ENCODE results near the gene KLF5.

The KLF5 gene

DNA sequence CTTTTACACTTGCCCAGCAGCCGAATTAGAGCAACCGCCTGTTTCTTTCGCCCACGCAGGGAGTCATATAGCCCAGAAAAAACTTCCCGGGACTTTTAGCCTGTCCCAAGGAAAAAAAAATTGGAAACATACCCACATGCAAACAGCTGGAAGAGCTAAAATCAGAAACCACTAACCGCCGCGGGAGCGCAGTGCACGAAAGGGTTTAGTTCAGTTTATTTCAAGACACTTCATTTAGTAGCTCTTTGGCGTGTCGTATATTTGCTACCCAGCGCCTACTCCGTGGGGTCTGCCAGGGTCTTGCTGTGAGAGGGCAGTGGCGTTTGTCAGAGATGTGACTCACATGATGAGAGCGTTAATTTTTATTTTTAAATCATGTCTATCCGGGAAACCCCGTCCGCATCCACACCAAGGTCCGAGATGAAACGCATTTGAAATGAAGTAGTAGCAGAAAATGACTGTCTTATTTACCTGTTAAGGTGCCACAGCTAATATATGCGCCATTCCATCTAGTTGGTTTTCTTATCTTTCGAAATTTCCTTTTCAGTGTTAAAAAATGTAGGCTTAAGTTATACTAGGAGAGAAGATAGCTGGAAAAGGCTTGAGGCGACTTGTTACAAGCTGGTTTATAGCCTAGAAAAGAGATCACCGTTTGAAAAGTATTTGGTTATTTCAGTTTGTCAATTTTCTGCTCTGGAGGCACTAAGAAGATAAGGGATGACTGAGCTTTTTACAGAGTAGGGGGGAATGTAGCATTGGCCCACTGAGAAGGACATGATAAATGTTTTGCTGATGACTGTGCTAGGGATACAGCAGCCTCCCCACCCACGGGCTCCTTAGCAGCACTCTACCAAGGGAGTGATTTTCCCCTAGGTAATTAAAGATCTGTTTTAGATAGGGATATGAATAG, 1.7 kb downstream of the KLF5 start:
- peak; percentile 71 for DNase-seq

DNA sequence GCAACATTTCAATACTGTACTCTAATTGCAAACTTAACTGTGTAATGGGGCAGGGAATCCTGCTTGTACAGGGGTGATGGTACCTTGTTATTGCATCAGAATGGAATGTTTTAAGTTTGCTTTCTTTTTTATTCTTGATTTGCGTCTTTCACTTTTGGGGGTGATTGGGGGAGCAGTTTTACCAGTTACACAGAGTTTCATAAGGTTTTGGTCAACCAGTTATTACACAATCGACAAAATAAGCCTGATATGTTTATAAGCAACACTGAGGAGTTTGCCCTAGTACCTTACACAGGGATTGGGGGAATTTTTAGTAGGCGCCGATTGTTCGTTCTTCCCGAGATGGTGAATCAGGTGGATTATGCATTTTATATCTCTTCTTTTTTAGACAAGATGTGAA, 2.7 kb downstream of the KLF5 start:
- no peak for DNase-seq

DNA sequence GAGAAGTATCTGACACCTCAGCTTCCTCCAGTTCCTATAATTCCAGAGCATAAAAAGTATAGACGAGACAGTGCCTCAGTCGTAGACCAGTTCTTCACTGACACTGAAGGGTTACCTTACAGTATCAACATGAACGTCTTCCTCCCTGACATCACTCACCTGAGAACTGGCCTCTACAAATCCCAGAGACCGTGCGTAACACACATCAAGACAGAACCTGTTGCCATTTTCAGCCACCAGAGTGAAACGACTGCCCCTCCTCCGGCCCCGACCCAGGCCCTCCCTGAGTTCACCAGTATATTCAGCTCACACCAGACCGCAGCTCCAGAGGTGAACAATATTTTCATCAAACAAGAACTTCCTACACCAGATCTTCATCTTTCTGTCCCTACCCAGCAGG, 3.1 kb downstream of the KLF5 start:
- DNase-seq, result no peak

GRCh38 chr13:73062468-73062867, 3.7 kb downstream of the KLF5 start:
- DNase-seq, result no peak

DNA sequence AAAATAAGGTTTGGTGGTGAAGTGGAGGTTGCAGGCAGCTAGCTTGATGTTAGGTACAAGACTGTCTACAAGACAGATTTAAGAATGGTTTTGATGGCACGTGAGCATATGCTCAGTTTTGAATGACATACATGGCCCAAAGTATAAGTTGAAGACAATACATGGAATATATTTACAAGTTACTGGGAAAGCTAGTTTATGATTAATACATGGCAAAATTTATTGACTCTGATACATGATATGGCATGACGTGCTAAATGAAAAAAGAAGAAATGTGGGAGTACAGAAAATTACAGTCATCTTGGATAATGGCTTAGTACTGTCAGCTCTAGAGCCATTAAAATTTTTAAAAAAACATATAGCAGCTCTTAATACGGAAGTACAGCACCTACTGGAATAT, 4.4 kb downstream of the KLF5 start:
- no peak for DNase-seq

- no peak for DNase-seq
These were observed 6.2 kb downstream of the KLF5 start for GRCh38 chr13:73065036-73065435.

GRCh38 chr13:73065665-73066340, 7.0 kb downstream of the KLF5 start:
- DNase-seq, result no peak

DNA sequence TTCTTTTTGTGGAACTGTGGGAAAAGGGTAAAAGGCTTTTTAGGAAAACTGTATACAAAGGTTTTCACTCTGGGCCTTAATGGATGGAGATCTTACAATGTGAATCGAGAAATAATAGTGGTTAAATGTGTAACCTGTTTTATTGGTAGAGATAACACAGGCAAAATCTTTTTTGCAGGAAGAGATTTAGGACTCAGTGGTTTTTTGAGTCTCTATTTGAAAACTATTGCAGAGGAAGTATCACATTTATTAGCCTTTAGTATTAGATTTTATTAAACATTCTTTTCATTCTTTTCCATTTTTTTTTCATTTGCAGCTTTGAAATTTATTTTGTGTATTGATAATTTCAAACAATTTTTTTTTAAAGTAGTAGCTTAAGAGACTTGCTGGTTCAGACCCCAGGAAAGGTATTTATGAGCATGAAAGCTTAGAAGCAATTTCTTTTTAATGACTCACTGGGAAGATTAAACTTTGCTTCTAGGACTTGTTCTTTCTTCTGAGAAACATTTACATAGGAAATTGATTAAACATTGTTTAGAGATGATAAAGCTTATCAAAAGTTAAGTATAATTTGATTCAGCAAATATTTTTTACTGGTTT, 10.5 kb downstream of the KLF5 start:
- DNase-seq, result no peak

GRCh38 chr13:73070451-73071098, 11.8 kb downstream of the KLF5 start:
- no peak for DNase-seq

GRCh38 chr13:73072239-73072900, 13.6 kb downstream of the KLF5 start:
- DNase-seq, result no peak

DNA sequence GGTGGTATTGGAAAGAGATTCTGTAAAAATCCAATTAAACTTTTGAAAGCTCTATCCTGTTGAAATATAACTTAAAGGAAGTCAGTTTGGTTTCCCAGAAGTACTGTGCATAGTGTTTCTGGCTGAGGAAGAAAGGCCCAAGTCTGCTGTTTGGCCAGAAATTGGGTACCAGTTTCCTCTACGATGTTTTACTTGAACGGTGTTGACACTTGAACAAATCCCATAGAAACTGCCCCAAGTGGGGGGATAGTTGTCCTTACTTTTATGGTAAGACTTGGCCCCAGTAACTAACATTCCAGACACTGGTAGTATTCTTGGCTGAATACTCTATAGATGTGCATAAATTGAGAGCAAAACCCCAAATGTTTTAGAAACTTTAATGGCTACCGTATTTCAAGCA, 14.2 kb downstream of the KLF5 start:
- DNase-seq, result peak; percentile 43

DNA sequence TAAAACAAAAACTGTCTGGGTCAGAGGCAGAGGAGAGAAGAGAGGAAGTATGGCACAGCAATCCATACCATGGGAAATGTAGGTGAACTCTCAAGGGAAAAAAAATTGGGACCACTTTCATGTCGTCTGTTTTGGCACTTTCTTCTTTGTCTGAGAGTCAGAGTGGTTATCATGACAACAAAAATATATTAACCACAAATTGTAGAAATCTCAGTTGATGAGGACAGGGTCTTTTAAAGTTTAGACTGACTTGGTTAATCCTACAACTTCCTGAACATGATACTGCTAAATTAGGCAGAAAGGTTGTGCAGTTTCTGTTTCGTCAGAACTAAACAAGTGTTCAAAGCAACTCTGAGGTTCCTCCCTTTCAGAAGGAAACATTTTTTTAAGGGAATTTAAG, 15.2 kb downstream of the KLF5 start:
- DNase-seq, result no peak

GRCh38 chr13:73074926-73075325, 16.1 kb downstream of the KLF5 start:
- no peak for DNase-seq

GRCh38 chr13:73075546-73075945, 16.7 kb downstream of the KLF5 start:
- no peak for DNase-seq

DNA sequence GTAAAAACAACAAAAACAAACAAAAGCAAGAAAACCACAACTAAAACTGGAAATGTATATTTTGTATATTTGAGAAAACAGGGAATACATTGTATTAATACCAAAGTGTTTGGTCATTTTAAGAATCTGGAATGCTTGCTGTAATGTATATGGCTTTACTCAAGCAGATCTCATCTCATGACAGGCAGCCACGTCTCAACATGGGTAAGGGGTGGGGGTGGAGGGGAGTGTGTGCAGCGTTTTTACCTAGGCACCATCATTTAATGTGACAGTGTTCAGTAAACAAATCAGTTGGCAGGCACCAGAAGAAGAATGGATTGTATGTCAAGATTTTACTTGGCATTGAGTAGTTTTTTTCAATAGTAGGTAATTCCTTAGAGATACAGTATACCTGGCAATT, 17.1 kb downstream of the KLF5 start:
- no peak for DNase-seq

DNA sequence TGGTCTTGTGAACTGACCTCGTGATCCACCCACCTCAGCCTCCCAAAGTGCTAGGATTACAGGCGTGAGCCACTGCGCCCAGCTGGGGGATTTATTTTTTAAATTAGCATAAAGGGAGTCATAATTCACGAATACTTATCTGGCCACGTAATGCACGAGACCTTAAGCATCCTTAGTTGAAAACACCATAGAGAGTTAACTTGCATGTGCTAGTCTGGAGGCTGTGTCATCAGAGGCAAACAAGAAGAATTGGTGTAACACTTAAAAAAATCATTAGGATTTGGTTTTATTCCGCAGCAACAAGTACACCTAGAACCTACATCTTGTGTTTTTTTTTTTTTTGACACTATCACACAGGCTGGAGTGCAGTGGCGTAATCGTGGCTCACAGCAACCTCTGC, 19.1 kb downstream of the KLF5 start:
- no peak for DNase-seq

DNA sequence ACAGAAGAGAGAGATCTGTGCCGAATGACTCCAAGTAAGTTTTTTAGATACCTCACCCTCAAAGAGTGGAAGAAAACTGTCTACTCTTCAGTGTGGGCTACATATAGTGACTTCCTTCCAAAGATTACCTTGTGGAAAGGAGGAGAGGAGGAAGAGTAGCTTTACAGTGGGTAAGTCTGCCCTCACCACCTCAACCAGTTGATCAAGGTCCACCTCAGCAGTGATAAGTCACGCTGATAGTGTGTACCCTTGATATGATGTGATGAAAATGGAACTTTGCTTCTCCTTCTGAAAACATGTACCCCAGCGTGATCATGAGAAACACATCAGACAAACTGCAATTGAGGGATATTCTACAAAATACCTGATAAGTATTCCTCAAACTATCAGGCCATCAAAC, 20.6 kb downstream of the KLF5 start:
- no peak for DNase-seq

- no peak for DNase-seq
These were observed 22.6 kb downstream of the KLF5 start for GRCh38 chr13:73081256-73081915.

GRCh38 chr13:73082471-73082870, 23.7 kb downstream of the KLF5 start:
- DNase-seq, result no peak

- DNase-seq, result no peak
These were observed 24.1 kb downstream of the KLF5 start for GRCh38 chr13:73082895-73083294.

DNA sequence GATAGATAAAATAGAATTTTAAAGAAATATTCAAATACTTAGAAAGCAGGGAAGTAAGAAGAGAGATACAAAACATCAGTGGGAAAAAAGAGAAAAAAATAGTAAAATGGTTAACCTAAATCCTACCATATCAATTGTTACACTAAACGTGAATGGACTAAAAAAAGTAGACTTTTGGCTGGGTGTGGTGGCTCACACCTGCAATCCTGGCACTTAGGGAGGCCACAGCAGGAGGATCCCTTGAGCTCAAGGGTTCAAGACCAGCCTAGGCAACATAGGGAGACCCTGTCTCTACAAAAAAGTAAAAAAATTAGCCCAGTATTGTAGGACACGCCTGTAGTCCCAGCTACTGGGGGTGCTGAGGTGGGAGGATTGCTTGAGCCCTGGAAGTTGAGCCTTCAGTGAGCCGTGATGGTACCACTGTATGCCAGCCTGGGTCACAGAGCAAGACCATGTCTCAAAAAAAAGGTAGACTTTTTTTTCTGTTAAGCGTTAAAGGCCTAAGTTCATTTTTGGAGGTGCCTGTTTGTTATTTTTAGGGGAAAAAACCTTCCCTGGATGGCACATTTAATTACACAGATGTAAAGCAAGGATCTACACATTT, 29.6 kb downstream of the KLF5 start:
- no peak for DNase-seq

DNA sequence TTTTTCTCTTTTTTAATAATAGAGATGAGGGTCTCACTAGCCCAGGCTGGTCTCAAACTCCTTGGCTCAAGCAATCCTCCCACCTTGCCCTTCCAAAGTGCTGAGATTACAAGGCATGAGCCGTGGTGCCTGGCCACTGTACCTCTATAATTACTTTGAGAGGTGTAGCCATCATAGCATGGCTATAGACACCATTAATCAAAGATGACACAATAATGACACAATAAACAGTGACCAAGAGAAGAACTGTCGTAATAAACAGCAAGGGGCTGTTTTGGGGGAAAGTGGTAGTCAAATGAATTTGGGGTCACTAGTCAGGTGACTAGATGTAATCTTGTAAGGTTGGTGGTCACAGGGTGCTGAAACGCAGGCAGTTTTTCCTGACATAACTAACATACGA, 30.4 kb downstream of the KLF5 start:
- no peak for DNase-seq
